MM.1S (cell line): Measurements from ENCODE around the gene NYNRIN.

Experiments used
- DNase-seq: peaks from one replicate; pipeline ENCODE4 v3.0.0-alpha.2; 2015
- H2AFZ ChIP-seq: fragments of 300-600 bp; sonication (generic); 2 replicates; pipeline ENCODE4 v1.6.0; 2016; ENCODE audit warnings: antibody characterized with exemption, low read length
- H3F3A ChIP-seq: fragments of 300-600 bp; sonication (generic); 2 replicates; pipeline ENCODE4 v1.6.1; 2016; ENCODE audit warnings: mild to moderate bottlenecking, antibody characterized with exemption, low read length, moderate library complexity, mixed read lengths; ENCODE audit not compliant: insufficient read depth
- H3K27ac ChIP-seq: fragments of 300-600 bp; sonication (generic); 2 replicates; pipeline ENCODE4 v1.5.1; 2016; ENCODE audit warnings: mild to moderate bottlenecking, low read length
- H3K27me3 ChIP-seq: fragments of 300-600 bp; sonication (generic); replicated peaks from 2 replicates; pipeline ENCODE4 v1.6.0; 2016; ENCODE audit warnings: low read length; ENCODE audit not compliant: insufficient read depth
- H3K36me3 ChIP-seq: fragments of 300-600 bp; sonication (generic); replicated peaks from 2 replicates; pipeline ENCODE4 v1.6.1; 2016; ENCODE audit warnings: mild to moderate bottlenecking, low read length, mixed read lengths; ENCODE audit not compliant: insufficient read depth
- H3K4me1 ChIP-seq: fragments of 300-600 bp; sonication (generic); 2 replicates; pipeline ENCODE4 v1.6.1; 2016; ENCODE audit warnings: low read length, mixed read lengths
- H3K4me2 ChIP-seq: fragments of 300-600 bp; sonication (generic); 2 replicates; pipeline ENCODE4 v1.6.0; 2016; ENCODE audit warnings: low read depth, low read length
- H3K4me3 ChIP-seq: fragments of 300-600 bp; sonication (generic); 2 replicates; pipeline ENCODE4 v1.5.1; 2016; ENCODE audit warnings: low read length, mixed read lengths
- H3K79me2 ChIP-seq: fragments of 300-600 bp; sonication (generic); 2 replicates; pipeline ENCODE4 v1.6.1; 2016; ENCODE audit warnings: mixed run types, low read length, mixed read lengths
- H3K9ac ChIP-seq: fragments of 300-600 bp; sonication (generic); 2 replicates; pipeline ENCODE4 v1.6.1; 2016; ENCODE audit warnings: low read length, mixed read lengths
- H3K9me2 ChIP-seq: fragments of 300-600 bp; sonication (generic); replicated peaks from 2 replicates; pipeline ENCODE4 v1.6.1; 2016; ENCODE audit warnings: mild to moderate bottlenecking, low read length, mixed read lengths; ENCODE audit not compliant: insufficient read depth
- H3K9me3 ChIP-seq: fragments of 300-600 bp; sonication (generic); replicated peaks from 2 replicates; pipeline ENCODE4 v1.6.1; 2016; ENCODE audit warnings: mild to moderate bottlenecking, low read length, mixed read lengths; ENCODE audit not compliant: insufficient read depth
- H4K20me1 ChIP-seq: fragments of 300-600 bp; sonication (generic); 2 replicates; pipeline ENCODE4 v1.6.1; 2016; ENCODE audit warnings: mild to moderate bottlenecking, low read length, moderate library complexity, mixed read lengths; ENCODE audit not compliant: insufficient read depth
- CTCF ChIP-seq: fragments of 300-600 bp; sonication (generic); IDR thresholded peaks from 2 replicates; pipeline ENCODE4 v1.5.1; 2016; ENCODE audit warnings: antibody characterized with exemption, low read length, mixed read lengths
- EZH2 ChIP-seq: fragments of 300-600 bp; sonication (generic); optimal IDR thresholded peaks from 2 replicates; pipeline ENCODE3; 2017; ENCODE audit warnings: low read depth, mild to moderate bottlenecking, antibody characterized with exemption, low read length, mixed read lengths
- EZH2phosphoT487 ChIP-seq: fragments of 300-600 bp; sonication (generic); IDR thresholded peaks from 2 replicates; pipeline ENCODE4 v1.6.1; 2018; ENCODE audit warnings: antibody characterized with exemption, low read length

NYNRIN gene

DNA sequence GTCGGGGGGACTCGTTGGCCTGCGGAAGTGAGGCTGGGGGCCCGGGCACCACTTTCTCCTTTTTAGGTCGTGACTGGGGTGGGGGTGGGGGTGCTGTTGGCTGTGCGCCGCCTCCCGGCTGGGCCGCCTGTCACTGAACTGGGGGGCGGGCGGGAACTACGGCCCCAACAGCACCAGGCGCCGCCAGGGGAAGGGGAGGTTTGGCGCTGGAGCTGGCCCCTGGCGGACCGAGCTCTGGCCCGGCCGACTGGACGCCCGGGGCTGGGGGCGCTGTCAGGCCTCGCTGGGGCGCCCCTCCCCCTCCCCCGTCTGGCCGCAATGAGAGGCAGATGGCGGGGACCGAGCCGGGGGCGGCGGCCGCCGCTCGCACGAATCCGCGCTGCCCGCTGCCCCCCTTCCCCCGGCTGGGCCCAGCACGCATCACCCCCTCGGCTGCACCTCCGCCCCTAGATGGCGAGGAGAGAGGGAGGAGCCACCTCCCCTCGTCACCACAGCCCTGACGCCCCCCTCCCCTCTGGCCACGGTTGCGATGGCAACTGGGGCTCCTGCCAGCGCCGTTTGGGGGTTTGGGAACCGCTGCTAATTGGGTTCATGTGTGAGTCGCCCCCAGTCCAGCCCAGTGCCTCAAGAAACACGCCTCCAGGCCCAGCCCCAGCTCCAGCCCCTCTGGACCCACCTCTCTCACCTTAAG, 30.1 kb upstream of the NYNRIN start:
- TF ChIP-seq EZH2 (no peak), CTCF (no peak), EZH2phosphoT487 (no peak)
- H3K4me3 ChIP-seq, result no peak overlapping the region
- no peak overlapping the region for H3K9ac ChIP-seq
- H3K27ac ChIP-seq, result no peak overlapping the region
- 0 out of 2 replicates have a peak, but pooled peaks cover 3% of the 10 kb centered on the region for H3F3A ChIP-seq
- no peaks in the 10 kb centered on the region for H4K20me1 ChIP-seq
- no peak overlapping the region for H2AFZ ChIP-seq
- H3K9me3 ChIP-seq, result no peaks in the 10 kb centered on the region
- no peaks in the 10 kb centered on the region for H3K9me2 ChIP-seq
- no peaks in the 10 kb centered on the region for H3K27me3 ChIP-seq
- DNase-seq, result no peak
- peak overlapping the region; percentile 49; the same call in 1 of the 2 replicates for H3K4me2 ChIP-seq
- no peaks in the 10 kb centered on the region for H3K79me2 ChIP-seq
- no peaks in the 10 kb centered on the region for H3K4me1 ChIP-seq
- no peaks in the 10 kb centered on the region for H3K36me3 ChIP-seq

DNA sequence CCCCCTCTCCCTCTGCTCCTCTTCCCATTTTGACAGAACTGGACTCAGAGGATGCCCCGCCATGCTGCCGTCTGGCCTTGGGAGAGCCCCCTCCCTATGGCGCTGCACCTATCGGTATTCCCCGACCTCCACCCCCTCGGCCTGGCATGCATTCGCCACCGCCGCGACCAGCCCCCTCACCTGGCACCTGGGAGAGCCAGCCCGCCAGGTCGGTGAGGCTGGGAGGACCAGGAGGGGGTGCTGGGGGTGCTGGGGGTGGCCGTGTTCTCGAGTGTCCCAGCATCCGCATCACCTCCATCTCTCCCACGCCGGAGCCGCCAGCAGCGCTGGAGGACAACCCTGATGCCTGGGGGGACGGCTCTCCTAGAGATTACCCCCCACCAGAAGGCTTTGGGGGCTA, 29.3 kb upstream of the NYNRIN start:
- no peak for DNase-seq
- no peaks in the 10 kb centered on the region for H3K27me3 ChIP-seq
- TF ChIP-seq EZH2phosphoT487 (no peak), EZH2 (no peak), CTCF (no peak)
- H3K4me2 ChIP-seq, result no peak overlapping the region
- H2AFZ ChIP-seq, result no peak overlapping the region
- H3K9ac ChIP-seq, result no peak overlapping the region
- H4K20me1 ChIP-seq, result no peaks in the 10 kb centered on the region
- H3K27ac ChIP-seq, result no peak overlapping the region
- no peaks in the 10 kb centered on the region for H3K79me2 ChIP-seq
- 0 out of 2 replicates have a peak, but pooled peaks cover 3% of the 10 kb centered on the region for H3F3A ChIP-seq
- H3K9me3 ChIP-seq, result no peaks in the 10 kb centered on the region
- H3K4me1 ChIP-seq, result no peaks in the 10 kb centered on the region
- H3K9me2 ChIP-seq, result no peaks in the 10 kb centered on the region
- H3K4me3 ChIP-seq, result no peak overlapping the region
- H3K36me3 ChIP-seq, result no peaks in the 10 kb centered on the region

- DNase-seq, result no peak
- no peak overlapping the region for H3K27ac ChIP-seq
- H3K9me3 ChIP-seq, result no peaks in the 10 kb centered on the region
- no peaks in the 10 kb centered on the region for H3K4me1 ChIP-seq
- no peak overlapping the region for H3K4me3 ChIP-seq
- H2AFZ ChIP-seq, result no peak overlapping the region
- H3K9ac ChIP-seq, result no peak overlapping the region
- TF ChIP-seq CTCF (no peak), EZH2phosphoT487 (no peak), EZH2 (no peak)
- H3K9me2 ChIP-seq, result no peaks in the 10 kb centered on the region
- no peaks in the 10 kb centered on the region for H3K79me2 ChIP-seq
- H3K36me3 ChIP-seq, result no peaks in the 10 kb centered on the region
- H4K20me1 ChIP-seq, result no peaks in the 10 kb centered on the region
- H3K4me2 ChIP-seq, result no peak overlapping the region
- H3K27me3 ChIP-seq, result no peaks in the 10 kb centered on the region
- 0 out of 2 replicates have a peak, but pooled peaks cover 3% of the 10 kb centered on the region for H3F3A ChIP-seq
Measured at GRCh38 chr14:24369907-24370687, 28.7 kb upstream of the NYNRIN start.
